Tibial artery (tissue), 4 donors: Measurements from ENCODE around the gene AK4.

Experiments
- DNase-seq, 2 donors: peaks; one replicate each; pipeline ENCODE4 v3.0.0-alpha.2; 2019
- H3K27ac ChIP-seq, 2 donors: fragments of 200-600 bp; sonication (generic) in 1 of 2; 1 replicate in 1 of 2; 2 replicates in 1 of 2; pipeline ENCODE4 v1.5.1; 2018 to 2019; ENCODE audit warnings: mild to moderate bottlenecking in 1 of 2
- H3K27me3 ChIP-seq, 2 donors: fragments of 200-600 bp; sonication (generic) in 1 of 2; one replicate each; pipeline versions ENCODE4 v1.5.1 to v1.6.0; 2016 to 2019
- H3K36me3 ChIP-seq, 3 donors: fragments of 200-600 bp; sonication (generic) in 2 of 3; one replicate each; pipeline ENCODE4 v1.5.1; 2016 to 2019; ENCODE audit warnings: mild to moderate bottlenecking in 2 of 3
- H3K4me1 ChIP-seq, 4 donors: fragments of 200-600 bp; sonication (generic) in 2 of 4; 1 replicate in 3 of 4; 2 replicates in 1 of 4; pipeline ENCODE4 v1.5.1; 2016 to 2019
- H3K4me3 ChIP-seq, 2 donors: fragments of 200-600 bp; sonication (generic) in 1 of 2; 1 replicate in 1 of 2; 2 replicates in 1 of 2; pipeline ENCODE4 v1.5.1; 2018 to 2019; ENCODE audit warnings: mild to moderate bottlenecking in 2 of 2
- H3K9me3 ChIP-seq, 3 donors: fragments of 200-600 bp; sonication (generic) in 1 of 3; one replicate each; pipeline ENCODE4 v1.5.1; 2016 to 2019
- intact Hi-C: fragments of 100-400 bp; cut with DNase I; formaldehyde crosslinking; loops from one replicate; pipeline ENCODE4 v1.15.0; 2023; ENCODE audit warnings: low total_unique reads
- TF ChIP-seq, protein P1 (sequence below), 2 experiments: fragments of 200-600 bp in 1 of 2; fragments of 450-650 bp in 1 of 2; IDR thresholded peaks; one replicate each; pipeline ENCODE4 v1.5.1; 2017 to 2019; ENCODE audit warnings: antibody characterized with exemption in 2 of 2, mild to moderate bottlenecking in 1 of 2, moderate library complexity in 1 of 2

AK4 gene

DNA sequence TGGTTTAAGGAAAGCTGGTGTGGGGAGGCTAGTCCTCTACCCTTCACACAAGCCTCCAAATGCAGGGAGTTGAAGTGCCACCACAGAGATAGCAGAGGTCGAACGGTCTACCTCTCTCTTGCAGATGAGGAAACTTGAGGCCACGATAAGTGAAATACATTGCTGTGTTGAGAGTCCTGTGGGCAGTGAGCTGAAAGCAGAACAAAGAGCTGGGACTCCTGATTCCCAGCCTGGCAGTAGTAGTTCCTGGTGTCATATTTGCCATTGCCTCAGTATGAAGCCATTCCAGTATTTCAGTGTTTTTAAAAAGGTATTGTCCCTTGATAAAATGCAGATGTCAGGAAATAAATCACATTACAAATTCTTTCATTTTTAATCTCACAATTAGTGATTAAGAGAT is 28.6 kb downstream of the AK4 start:
- TF ChIP-seq, protein P1, sequence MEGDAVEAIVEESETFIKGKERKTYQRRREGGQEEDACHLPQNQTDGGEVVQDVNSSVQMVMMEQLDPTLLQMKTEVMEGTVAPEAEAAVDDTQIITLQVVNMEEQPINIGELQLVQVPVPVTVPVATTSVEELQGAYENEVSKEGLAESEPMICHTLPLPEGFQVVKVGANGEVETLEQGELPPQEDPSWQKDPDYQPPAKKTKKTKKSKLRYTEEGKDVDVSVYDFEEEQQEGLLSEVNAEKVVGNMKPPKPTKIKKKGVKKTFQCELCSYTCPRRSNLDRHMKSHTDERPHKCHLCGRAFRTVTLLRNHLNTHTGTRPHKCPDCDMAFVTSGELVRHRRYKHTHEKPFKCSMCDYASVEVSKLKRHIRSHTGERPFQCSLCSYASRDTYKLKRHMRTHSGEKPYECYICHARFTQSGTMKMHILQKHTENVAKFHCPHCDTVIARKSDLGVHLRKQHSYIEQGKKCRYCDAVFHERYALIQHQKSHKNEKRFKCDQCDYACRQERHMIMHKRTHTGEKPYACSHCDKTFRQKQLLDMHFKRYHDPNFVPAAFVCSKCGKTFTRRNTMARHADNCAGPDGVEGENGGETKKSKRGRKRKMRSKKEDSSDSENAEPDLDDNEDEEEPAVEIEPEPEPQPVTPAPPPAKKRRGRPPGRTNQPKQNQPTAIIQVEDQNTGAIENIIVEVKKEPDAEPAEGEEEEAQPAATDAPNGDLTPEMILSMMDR (IDR thresholded peaks at IDR 0.05), result no peak
- intact Hi-C loops, result no loop called here
- H3K27ac ChIP-seq, result peak overlapping the region in 1 of 2 donors; percentile 48
- no peaks in the 10 kb centered on the region for H3K36me3 ChIP-seq
- DNase-seq, result no peak
- H3K4me3 ChIP-seq, result no peak overlapping the region
- no peaks in the 10 kb centered on the region for H3K27me3 ChIP-seq
- peaks cover 0 to 54% (median 27%) of the 10 kb centered on the region in 4 donors for H3K4me1 ChIP-seq
- no peaks in the 10 kb centered on the region for H3K9me3 ChIP-seq

DNA sequence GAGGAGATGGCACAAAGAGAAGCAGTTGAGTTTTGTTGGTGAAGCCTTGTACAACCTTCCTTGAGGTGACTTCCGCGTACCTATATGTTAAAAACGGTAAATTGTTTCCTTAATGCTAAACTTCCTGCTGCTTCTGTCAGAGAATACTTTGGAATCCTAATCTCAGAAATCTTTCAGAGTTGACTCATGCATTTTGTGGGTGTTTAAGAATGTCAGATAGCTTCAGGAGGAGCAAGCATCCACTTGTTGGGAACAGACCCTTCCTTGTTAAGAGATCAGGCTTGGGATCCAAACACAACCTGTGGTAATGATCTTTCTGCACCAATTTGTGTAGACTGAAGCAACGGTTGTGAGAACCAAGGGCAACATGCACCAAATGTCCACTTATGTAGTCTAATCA is 29.5 kb downstream of the AK4 start:
- intact Hi-C loops, result no loop called here
- peaks cover 0 to 57% (median 27%) of the 10 kb centered on the region in 4 donors for H3K4me1 ChIP-seq
- H3K27ac ChIP-seq, result peak overlapping the region in 1 of 2 donors; percentile 15
- no peaks in the 10 kb centered on the region for H3K27me3 ChIP-seq
- DNase-seq, result no peak
- no peaks in the 10 kb centered on the region for H3K9me3 ChIP-seq
- TF ChIP-seq, protein P1 (IDR thresholded peaks at IDR 0.05), result no peak
- no peak overlapping the region for H3K4me3 ChIP-seq
- H3K36me3 ChIP-seq, result no peaks in the 10 kb centered on the region

DNA sequence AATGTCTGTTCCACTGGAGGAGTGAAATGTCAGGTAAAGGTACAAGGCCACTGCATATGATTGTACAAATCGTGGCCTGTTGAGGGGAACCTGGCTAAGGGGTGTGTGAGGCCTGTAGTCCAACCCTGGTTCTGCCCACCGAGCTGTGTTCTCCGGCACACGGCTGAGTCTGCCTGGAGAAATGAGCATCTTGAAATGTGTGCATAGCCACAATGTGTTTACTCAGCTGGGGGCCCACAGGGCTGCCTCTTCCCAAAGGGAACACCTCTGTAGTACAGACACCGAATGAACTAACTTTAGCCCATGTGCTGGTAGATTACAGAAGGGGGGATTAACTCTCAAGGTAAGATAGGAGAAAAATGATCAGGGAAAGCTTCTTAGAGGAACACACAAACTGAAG is 30.2 kb downstream of the AK4 start:
- TF ChIP-seq, protein P1 (IDR thresholded peaks at IDR 0.05), result no peak
- H3K36me3 ChIP-seq, result no peaks in the 10 kb centered on the region
- H3K9me3 ChIP-seq, result no peaks in the 10 kb centered on the region
- DNase-seq, result no peak
- H3K4me3 ChIP-seq, result no peak overlapping the region
- peaks cover 0 to 57% (median 27%) of the 10 kb centered on the region in 4 donors for H3K4me1 ChIP-seq
- no peaks in the 10 kb centered on the region for H3K27me3 ChIP-seq
- H3K27ac ChIP-seq, result no peak overlapping the region
- intact Hi-C loops, result no loop called here

- no peak for DNase-seq
- TF ChIP-seq, protein P1 (IDR thresholded peaks at IDR 0.05), result no peak
- Histone ChIP-seq H3K4me3 (no peak overlapping the region), H3K36me3 (no peaks in the 10 kb centered on the region), H3K9me3 (no peaks in the 10 kb centered on the region), H3K27ac (no peak overlapping the region), H3K27me3 (no peaks in the 10 kb centered on the region), H3K4me1 (peaks cover 0 to 53% (median 25%) of the 10 kb centered on the region in 4 donors)
- intact Hi-C loops, result no loop called here
Measured at GRCh38 chr1:65179148-65179547, 31.1 kb downstream of the AK4 start.

- TF ChIP-seq, protein P1 (IDR thresholded peaks at IDR 0.05), result no peak
- intact Hi-C loops, result no loop called here
- H3K4me1 ChIP-seq, result peaks cover 0 to 35% (median 12%) of the 10 kb centered on the region in 4 donors
Measured at GRCh38 chr1:65180977-65181376, 33.0 kb downstream of the AK4 start.

More at GRCh38 chr1:65180977-65181376, 33.0 kb downstream of the AK4 start:
- no peak overlapping the region for H3K4me3 ChIP-seq
- no peaks in the 10 kb centered on the region for H3K9me3 ChIP-seq
- no peaks in the 10 kb centered on the region for H3K27me3 ChIP-seq
- no peak for DNase-seq
- no peaks in the 10 kb centered on the region for H3K36me3 ChIP-seq
- no peak overlapping the region for H3K27ac ChIP-seq
